Measurements from ENCODE around the gene CEACAM21. TPM values are rescaled to one million over a fixed set of nuclear protein-coding genes. Genes with fewer than 3 reads are reported as not detected.

CEACAM21 gene
- total RNA-seq = 1 to 10 TPM in 1 of 4 donors, under 1 TPM in 2, not detected in 1; 0.60 to 2.2 (median 0.87) TPM

- H3K36me3 ChIP-seq = no peaks in the 10 kb centered on the region
- WGBS, 2 donors = 19 to 26% methylated on average over 4 of the region's 4 CpGs
- H3K27ac ChIP-seq = peak within 1 kb of the TSS in 1 of 4 donors; percentile 52
- H3K9me3 ChIP-seq = peaks cover 0 to 8% (median 0%) of the 10 kb centered on the region in 4 donors
- TF ChIP-seq POLR2A (IDR thresholded peaks at IDR 0.05) (no peak), CTCF (IDR thresholded peaks at IDR 0.05) (no peak)
- no peaks in the 10 kb centered on the region for H3K27me3 ChIP-seq
- peak within 1 kb of the TSS in 1 of 4 donors; percentile 34 for H3K4me3 ChIP-seq
- H3K4me1 ChIP-seq = no peaks in the 10 kb centered on the region
- peak in 1 of 2 donors; percentile 34 for DNase-seq (ENCODE audit: low spot score in 2 of 2)
Measured at GRCh38 chr19:41575998-41576397, at the start of gene CEACAM21. Gene CEACAM21, plus strand, starts transcription at chr19:41576166. Its CDS starts 109 bp downstream, at chr19:41576275.

DNA sequence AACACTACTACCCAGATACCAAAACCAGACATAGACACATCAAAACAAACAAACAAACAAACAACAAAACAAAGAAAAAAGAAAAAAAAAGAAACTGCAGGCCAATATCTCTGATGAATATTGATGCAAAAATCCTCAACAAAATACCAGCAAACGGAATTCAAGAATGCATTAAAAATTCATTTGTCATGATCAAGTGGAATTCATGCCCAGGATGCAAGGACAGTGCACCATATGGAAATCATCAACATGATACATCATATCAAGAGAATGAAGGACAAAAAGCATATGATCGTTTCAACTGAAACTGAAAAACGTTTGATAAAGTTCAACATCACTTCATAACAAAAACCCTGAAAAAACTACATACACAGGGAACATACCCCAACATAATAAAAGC lies 48.9 kb upstream of the CEACAM21 start:
- no peak for TF ChIP-seq POLR2A (IDR thresholded peaks at IDR 0.05)
- no peak for TF ChIP-seq CTCF (IDR thresholded peaks at IDR 0.05)
- no peak for TF ChIP-seq EP300 (IDR thresholded peaks at IDR 0.05)
- Histone ChIP-seq H3K9me3 (no peaks in the 10 kb centered on the region), H3K27me3 (peaks cover 0 to 31% of the 10 kb centered on the region in 2 donors), H3K4me1 (peaks cover 0 to 17% (median 4%) of the 10 kb centered on the region in 4 donors), H3K27ac (no peak overlapping the region), H3K4me3 (no peak overlapping the region), H3K36me3 (no peaks in the 10 kb centered on the region)
- no peak for DNase-seq (ENCODE audit: low spot score in 2 of 2)
- WGBS, 2 donors = 42 to 50% methylated on average over 3 of the region's 3 CpGs

GRCh38 chr19:41528106-41528505 lies 47.9 kb upstream of the CEACAM21 start:
- no peak for DNase-seq (ENCODE audit: low spot score in 2 of 2)
- no peaks in the 10 kb centered on the region for H3K36me3 ChIP-seq
- peaks cover 0 to 21% of the 10 kb centered on the region in 2 donors for H3K27me3 ChIP-seq
- WGBS, 2 donors = 68 to 79% methylated on average over 2 of the region's 2 CpGs
- H3K9me3 ChIP-seq = no peaks in the 10 kb centered on the region
- H3K4me1 ChIP-seq = peaks cover 0 to 11% (median 4%) of the 10 kb centered on the region in 4 donors
- H3K4me3 ChIP-seq = no peak overlapping the region
- no peak overlapping the region for H3K27ac ChIP-seq
- TF ChIP-seq EP300 (IDR thresholded peaks at IDR 0.05) (no peak), POLR2A (IDR thresholded peaks at IDR 0.05) (no peak), CTCF (IDR thresholded peaks at IDR 0.05) (no peak)

- H3K9me3 ChIP-seq = no peaks in the 10 kb centered on the region
- H3K36me3 ChIP-seq = no peaks in the 10 kb centered on the region
- peaks cover 0 to 8% of the 10 kb centered on the region in 2 donors for H3K27me3 ChIP-seq
- WGBS, 2 donors = 70 to 91% methylated on average over 4 of the region's 4 CpGs
- no peak for DNase-seq (ENCODE audit: low spot score in 2 of 2)
- peaks cover 0 to 11% (median 6%) of the 10 kb centered on the region in 4 donors for H3K4me1 ChIP-seq
- no peak overlapping the region for H3K4me3 ChIP-seq
- TF ChIP-seq POLR2A (IDR thresholded peaks at IDR 0.05) (no peak), EP300 (IDR thresholded peaks at IDR 0.05) (no peak), CTCF (IDR thresholded peaks at IDR 0.05) (no peak)
- peak overlapping the region in 1 of 4 donors; percentile 83 for H3K27ac ChIP-seq
Measured at GRCh38 chr19:41529484-41530183, 46.3 kb upstream of the CEACAM21 start.

- H3K27ac ChIP-seq = peak overlapping the region in 2 of 4 donors; percentile 80 to 83
- peaks cover 0 to 2% of the 10 kb centered on the region in 2 donors for H3K27me3 ChIP-seq
- H3K4me3 ChIP-seq = peak overlapping the region in 1 of 4 donors; percentile 4
Measured at GRCh38 chr19:41530184-41530534, 45.8 kb upstream of the CEACAM21 start.

More at GRCh38 chr19:41530184-41530534, 45.8 kb upstream of the CEACAM21 start:
- H3K9me3 ChIP-seq = no peaks in the 10 kb centered on the region
- H3K36me3 ChIP-seq = no peaks in the 10 kb centered on the region
- DNase-seq (ENCODE audit: low spot score in 2 of 2) = no peak
- TF ChIP-seq EP300 (IDR thresholded peaks at IDR 0.05) = no peak
- no peak for TF ChIP-seq CTCF (IDR thresholded peaks at IDR 0.05)
- TF ChIP-seq POLR2A (IDR thresholded peaks at IDR 0.05) = no peak
- WGBS, 2 donors = 78 to 79% methylated on average over 4 of the region's 4 CpGs
- H3K4me1 ChIP-seq = peaks cover 0 to 11% (median 6%) of the 10 kb centered on the region in 4 donors

All from tibial nerve (tissue), 4 donors.